Bronchial epithelial cell (primary cell): ENCODE results near the gene MT1F. TPM values are rescaled to one million over a fixed set of nuclear protein-coding genes. Genes with fewer than 3 reads are reported as not detected.

Experiments used
- DNase-seq: peaks from one replicate; pipeline ENCODE4 v3.0.0-alpha.2; 2010; ENCODE audit warnings: low read depth
- FAIRE-seq: peaks from 2 replicates; lab custom pipeline; 2011; peaks lifted over from hg19 to GRCh38; lab: Jason Lieb, UNC
- H3K27me3 ChIP-seq: 2 replicates; pipeline ENCODE4 v1.5.1; 2011; ENCODE audit warnings: low read length; ENCODE audit not compliant: control insufficient read depth, insufficient read depth
- H3K36me3 ChIP-seq: 2 replicates; pipeline ENCODE4 v1.5.1; 2011; ENCODE audit warnings: low read length; ENCODE audit not compliant: control insufficient read depth, insufficient read depth
- H3K4me3 ChIP-seq: 2 replicates; pipeline ENCODE4 v1.5.1; 2011; ENCODE audit warnings: mild to moderate bottlenecking, low read depth, low read length, control low read depth
- CTCF ChIP-seq: IDR thresholded peaks from 2 replicates; pipeline ENCODE4 v1.5.1; 2011; ENCODE audit warnings: mild to moderate bottlenecking, moderate library complexity, low read length, control low read depth, inconsistent platforms; ENCODE audit not compliant: insufficient read depth, severe bottlenecking
- total RNA-seq: library from RNA; depleted of rRNA; stranded (reverse); fragments of >200 nt; gene quantifications from 2 replicates; pipeline ENCODE4 v1.2.1, GENCODE V29; 2014

MT1F gene
- total RNA-seq, 1 donor from 2014 or later: 1.6 TPM

- FAIRE-seq: no peak
Observed at GRCh38 chr16:56632848-56633365, 24.9 kb upstream of the MT1F start.

GRCh38 chr16:56633535-56633934 lies 24.2 kb upstream of the MT1F start:
- no peaks in the 10 kb centered on the region for H3K36me3 ChIP-seq
- TF ChIP-seq CTCF: no peak
- FAIRE-seq (no peak), DNase-seq (no peak)
- H3K4me3 ChIP-seq: no peak overlapping the region
- peaks cover 28% of the 10 kb centered on the region for H3K27me3 ChIP-seq

More at GRCh38 chr16:56632848-56633365, 24.9 kb upstream of the MT1F start:
- no peak for DNase-seq
- no peak for TF ChIP-seq CTCF
- no peak overlapping the region for H3K4me3 ChIP-seq
- peaks cover 25% of the 10 kb centered on the region for H3K27me3 ChIP-seq
- H3K36me3 ChIP-seq: no peaks in the 10 kb centered on the region

GRCh38 chr16:56634715-56635440 lies 22.9 kb upstream of the MT1F start:
- no peak for TF ChIP-seq CTCF
- Histone ChIP-seq H3K27me3 (peaks cover 28% of the 10 kb centered on the region), H3K36me3 (no peaks in the 10 kb centered on the region), H3K4me3 (no peak overlapping the region)
- no peak for DNase-seq
- FAIRE-seq: no peak

- FAIRE-seq (no peak), DNase-seq (no peak)
- peaks cover 28% of the 10 kb centered on the region for H3K27me3 ChIP-seq
Observed at GRCh38 chr16:56635441-56635967, 22.3 kb upstream of the MT1F start.

GRCh38 chr16:56636616-56637413 lies 20.9 kb upstream of the MT1F start:
- DNase-seq: no peak
- no peak for FAIRE-seq
- Histone ChIP-seq H3K4me3 (no peak overlapping the region), H3K36me3 (no peaks in the 10 kb centered on the region), H3K27me3 (peaks cover 28% of the 10 kb centered on the region)
- TF ChIP-seq CTCF: no peak

More at GRCh38 chr16:56635441-56635967, 22.3 kb upstream of the MT1F start:
- TF ChIP-seq CTCF: no peak
- H3K4me3 ChIP-seq: no peak overlapping the region
- no peaks in the 10 kb centered on the region for H3K36me3 ChIP-seq
